HEK293T (cell line): ENCODE results near the gene SLC18A2.

Experiments used
- FOXA1 ChIP-seq: fragments of 450-650 bp; IDR thresholded peaks from 2 replicates; pipeline ENCODE4 v1.6.1; 2016; ENCODE audit warnings: mild to moderate bottlenecking
- PKNOX1 ChIP-seq: fragments of 450-650 bp; IDR thresholded peaks from 2 replicates; pipeline ENCODE4 v1.6.1; 2016
- SP1 ChIP-seq: fragments of 450-650 bp; IDR thresholded peaks from 2 replicates; pipeline ENCODE4 v1.6.1; 2017

DNA sequence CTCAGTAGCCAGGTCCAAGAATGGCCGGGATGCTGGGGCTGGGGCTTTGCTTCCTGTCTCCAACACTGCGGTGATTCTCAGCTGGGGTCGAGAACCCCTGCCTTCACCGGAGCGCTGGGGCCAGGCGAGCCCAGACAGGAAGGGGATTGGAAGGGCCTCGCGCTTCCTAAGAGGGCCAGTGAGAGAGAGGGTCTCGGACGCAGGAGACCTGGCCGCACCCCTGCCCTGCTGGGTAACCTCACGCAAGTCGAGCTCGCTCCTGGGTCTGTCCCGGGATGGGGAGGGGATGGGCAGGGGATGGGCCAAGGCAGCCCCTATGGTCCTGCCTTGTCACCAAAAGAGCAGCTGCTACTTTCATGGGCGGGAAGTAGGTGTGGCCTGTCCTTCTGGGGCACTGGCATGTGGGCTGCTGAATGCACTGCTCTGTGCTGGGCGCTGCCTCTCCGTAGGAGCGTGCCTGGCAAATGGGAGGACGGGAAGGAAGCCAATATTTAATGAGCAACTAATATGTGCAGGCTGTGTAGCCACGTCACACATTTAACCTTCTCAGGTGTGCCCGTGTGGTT lies 23.6 kb upstream of the SLC18A2 start:
- TF ChIP-seq FOXA1 (no peak), PKNOX1 (no peak), SP1 (no peak)
